Nephron progenitor cell (in vitro differentiated cells): ENCODE data around the gene PASK.
A peak's percentile ranks its signal among the peaks of the same experiment; 100 is the strongest.

Experiments
- DNase-seq: peaks from one replicate; pipeline ENCODE4 v3.0.0; 2021
- H3K27ac Mint-ChIP-seq: 2 replicates; pipeline ENCODE4 v1.8.0; 2021; ENCODE audit warnings: mild to moderate bottlenecking, moderate library complexity, mixed read lengths
- H3K27me3 Mint-ChIP-seq: 2 replicates; pipeline ENCODE4 v1.8.0; 2021; ENCODE audit warnings: mild to moderate bottlenecking, low read depth, mixed read lengths; ENCODE audit not compliant: poor library complexity
- H3K36me3 Mint-ChIP-seq: 2 replicates; pipeline ENCODE4 v1.8.0; 2021; ENCODE audit warnings: low read depth, mixed read lengths
- H3K4me1 Mint-ChIP-seq: 2 replicates; pipeline ENCODE4 v1.8.0; 2021; ENCODE audit warnings: mixed read lengths
- H3K4me3 Mint-ChIP-seq: 2 replicates; pipeline ENCODE4 v1.8.0; 2021; ENCODE audit warnings: mild to moderate bottlenecking, moderate library complexity, mixed read lengths
- H3K9me3 Mint-ChIP-seq: 2 replicates; pipeline ENCODE4 v1.8.0; 2021; ENCODE audit warnings: mild to moderate bottlenecking, moderate library complexity, mixed read lengths
- CTCF ChIP-seq: fragments of 200-600 bp; sonication (generic); IDR thresholded peaks from 2 replicates; pipeline ENCODE4 v1.5.0; 2021; ENCODE audit warnings: antibody characterized with exemption

PASK gene

GRCh38 chr2:241120440-241120839 is 28.8 kb downstream of the PASK start:
- Mint-ChIP-seq H3K36me3 (peaks cover 25% of the 10 kb centered on the region), H3K27me3 (no peaks in the 10 kb centered on the region), H3K4me1 (no peaks in the 10 kb centered on the region), H3K27ac (no peak overlapping the region), H3K9me3 (no peaks in the 10 kb centered on the region), H3K4me3 (no peak overlapping the region)
- DNase-seq: no peak
- TF ChIP-seq CTCF: no peak

- peaks cover 31% of the 10 kb centered on the region for H3K36me3 Mint-ChIP-seq
- H3K9me3 Mint-ChIP-seq: no peaks in the 10 kb centered on the region
- H3K27me3 Mint-ChIP-seq: no peaks in the 10 kb centered on the region
- H3K4me3 Mint-ChIP-seq: no peak overlapping the region
- no peak for TF ChIP-seq CTCF
- no peak for DNase-seq
- H3K27ac Mint-ChIP-seq: no peak overlapping the region
- H3K4me1 Mint-ChIP-seq: no peaks in the 10 kb centered on the region
Observed at GRCh38 chr2:241118737-241119505, 30.4 kb downstream of the PASK start.

GRCh38 chr2:241116606-241117560 is 32.4 kb downstream of the PASK start:
- Mint-ChIP-seq H3K4me3 (no peak overlapping the region), H3K9me3 (no peaks in the 10 kb centered on the region), H3K4me1 (no peaks in the 10 kb centered on the region), H3K27ac (peak overlapping the region; percentile 44), H3K27me3 (no peaks in the 10 kb centered on the region), H3K36me3 (peaks cover 27% of the 10 kb centered on the region)
- no peak for DNase-seq
- no peak for TF ChIP-seq CTCF

- Mint-ChIP-seq H3K9me3 (no peaks in the 10 kb centered on the region), H3K27ac (no peak overlapping the region), H3K4me3 (no peak overlapping the region), H3K4me1 (no peaks in the 10 kb centered on the region), H3K27me3 (peaks cover 3% of the 10 kb centered on the region), H3K36me3 (peaks cover 11% of the 10 kb centered on the region)
- DNase-seq: no peak
- TF ChIP-seq CTCF: no peak
Observed at GRCh38 chr2:241115361-241115760, 33.9 kb downstream of the PASK start.

GRCh38 chr2:241114836-241115235 is 34.4 kb downstream of the PASK start:
- no peaks in the 10 kb centered on the region for H3K9me3 Mint-ChIP-seq
- TF ChIP-seq CTCF: no peak
- H3K4me3 Mint-ChIP-seq: no peak overlapping the region
- no peak for DNase-seq
- H3K27me3 Mint-ChIP-seq: peaks cover 3% of the 10 kb centered on the region
- H3K4me1 Mint-ChIP-seq: no peaks in the 10 kb centered on the region
- peaks cover 9% of the 10 kb centered on the region for H3K36me3 Mint-ChIP-seq
- H3K27ac Mint-ChIP-seq: no peak overlapping the region
